Psoas muscle (tissue), 8 donors: ENCODE results near the gene DLX3. TPM values are rescaled to one million over a fixed set of nuclear protein-coding genes. Genes with fewer than 3 reads are reported as not detected.

Source experiments
- ATAC-seq, 4 donors: fragments of 200-7000 bp; cut with Tn5 transposase; one replicate each; pipeline ENCODE4 v1.9.1; 2020; ENCODE audit warnings: moderate library complexity in 3 of 4, mild to moderate bottlenecking in 2 of 4
- DNase-seq, 2 donors: peaks; one replicate each; pipeline ENCODE4 v3.0.0-alpha.2; 2020
- H3K27ac ChIP-seq: fragments of 200-600 bp; one replicate; pipeline ENCODE4 v1.8.0; 2022
- H3K27me3 ChIP-seq, 3 donors: fragments of 200-600 bp in 1 of 3; one replicate each; pipeline versions ENCODE4 v1.6.1 to v1.8.0; 2013 to 2022; ENCODE audit warnings: low read length in 2 of 3, mild to moderate bottlenecking in 2 of 3, moderate library complexity in 1 of 3; ENCODE audit not compliant: insufficient read depth in 3 of 3
- H3K36me3 ChIP-seq, 2 donors: fragments of 200-600 bp in 1 of 2; one replicate each; pipeline versions ENCODE4 v1.6.1 to v1.8.0; 2013 to 2022; ENCODE audit warnings: low read depth in 1 of 2, mild to moderate bottlenecking in 1 of 2, moderate library complexity in 1 of 2; ENCODE audit not compliant: insufficient read depth in 1 of 2
- H3K4me1 ChIP-seq: fragments of 200-600 bp; one replicate; pipeline ENCODE4 v1.8.0; 2022
- H3K4me3 ChIP-seq: fragments of 200-600 bp; one replicate; pipeline ENCODE4 v1.8.0; 2022; ENCODE audit warnings: mild to moderate bottlenecking
- H3K9me3 ChIP-seq: fragments of 200-600 bp; one replicate; pipeline ENCODE4 v1.8.0; 2022
- WGBS, 3 donors: extraction: QIAGEN DNeasy Blood & Tissue Kit; methylation state at CpG; one replicate each; pipeline versions ENCODE4 v1.1.6 to v1.1.7; 2013; 5-methylcytosine and 5-hydroxymethylcytosine counted together
- intact Hi-C, 2 donors: fragments of 100-400 bp; cut with DNase I; formaldehyde crosslinking; loops; one replicate each; pipeline versions ENCODE4 v1.11.0 to v1.14.2; 2022
- polyA plus RNA-seq, 3 donors: library from polyadenylated mRNA; stranded (reverse); fragments of 200-250 nt; gene quantifications; one replicate each; pipeline ENCODE4 v1.2.3, GENCODE V29; 2013
- total RNA-seq, 4 donors: library from RNA; stranded (reverse); fragmentation: NEBNext Ultra II Directional in 2 of 4; extraction: Animal tissue kit (Norgen Biotek cat#: 25700) in 2 of 4; gene quantifications; one replicate each; pipeline versions ENCODE4 v1.2.1 to v1.2.4, GENCODE V29; 2021 to 2023
- TF ChIP-seq, protein P1 (sequence below): fragments of 200-600 bp; IDR thresholded peaks from one replicate; pipeline ENCODE4 v1.8.0; 2022; ENCODE audit warnings: antibody characterized with exemption
- donor health status: healthy with polysubstance abuse.
- donor health status: DM: no; HTN: no; CAD: no; lungs with moderate emphysema.
- donor health status: Bipolar disorder and iron deficiency.
- donor health status: healthy.
- donor health status: DM: yes; HTN: yes; CAD: no.
- donor health status: DM: no; HTN: no; CAD: no.
- donor health status: DM: no; HTN: no; CAD: no.
- donor health status: DM: yes; HTN: yes; CAD: no.

Gene DLX3
- total and polyA plus RNA-seq, 7 donors = 0.03 TPM; not detected in 6

- H3K9me3 ChIP-seq = no peaks in the 10 kb centered on the region
- 60 to 68% (median 64%) methylated on average over 8 of the region's 8 CpGs for WGBS, 3 donors
- H3K27me3 ChIP-seq = peaks cover 0 to 79% (median 21%) of the 10 kb centered on the region in 3 donors
- no peak overlapping the region for H3K27ac ChIP-seq
- intact Hi-C loops = no loop called here
- no peaks in the 10 kb centered on the region for H3K4me1 ChIP-seq
- H3K36me3 ChIP-seq = no peaks in the 10 kb centered on the region
- H3K4me3 ChIP-seq = no peak overlapping the region
- ATAC-seq (no peak), DNase-seq (no peak)
- TF ChIP-seq, protein P1, sequence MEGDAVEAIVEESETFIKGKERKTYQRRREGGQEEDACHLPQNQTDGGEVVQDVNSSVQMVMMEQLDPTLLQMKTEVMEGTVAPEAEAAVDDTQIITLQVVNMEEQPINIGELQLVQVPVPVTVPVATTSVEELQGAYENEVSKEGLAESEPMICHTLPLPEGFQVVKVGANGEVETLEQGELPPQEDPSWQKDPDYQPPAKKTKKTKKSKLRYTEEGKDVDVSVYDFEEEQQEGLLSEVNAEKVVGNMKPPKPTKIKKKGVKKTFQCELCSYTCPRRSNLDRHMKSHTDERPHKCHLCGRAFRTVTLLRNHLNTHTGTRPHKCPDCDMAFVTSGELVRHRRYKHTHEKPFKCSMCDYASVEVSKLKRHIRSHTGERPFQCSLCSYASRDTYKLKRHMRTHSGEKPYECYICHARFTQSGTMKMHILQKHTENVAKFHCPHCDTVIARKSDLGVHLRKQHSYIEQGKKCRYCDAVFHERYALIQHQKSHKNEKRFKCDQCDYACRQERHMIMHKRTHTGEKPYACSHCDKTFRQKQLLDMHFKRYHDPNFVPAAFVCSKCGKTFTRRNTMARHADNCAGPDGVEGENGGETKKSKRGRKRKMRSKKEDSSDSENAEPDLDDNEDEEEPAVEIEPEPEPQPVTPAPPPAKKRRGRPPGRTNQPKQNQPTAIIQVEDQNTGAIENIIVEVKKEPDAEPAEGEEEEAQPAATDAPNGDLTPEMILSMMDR = no peak
Observed at GRCh38 chr17:49946208-49946607, 48.8 kb downstream of the DLX3 start.

- H3K27me3 ChIP-seq = peaks cover 0 to 68% (median 19%) of the 10 kb centered on the region in 3 donors
- no peak for ATAC-seq
- H3K36me3 ChIP-seq = no peaks in the 10 kb centered on the region
- 19 to 26% (median 26%) methylated on average over 26 of the region's 26 CpGs for whole genome bisulfite sequencing, 3 donors
- TF ChIP-seq, protein P1 = no peak
- intact Hi-C loops = no loop called here
- H3K27ac ChIP-seq = no peak overlapping the region
- no peak overlapping the region for H3K4me3 ChIP-seq
- no peak for DNase-seq
- no peaks in the 10 kb centered on the region for H3K4me1 ChIP-seq
- no peaks in the 10 kb centered on the region for H3K9me3 ChIP-seq
Observed at GRCh38 chr17:49944273-49944870, 50.7 kb downstream of the DLX3 start.

GRCh38 chr17:49942947-49943346 lies 52.1 kb downstream of the DLX3 start:
- Histone ChIP-seq H3K4me1 (no peaks in the 10 kb centered on the region), H3K4me3 (no peak overlapping the region), H3K36me3 (no peaks in the 10 kb centered on the region), H3K9me3 (no peaks in the 10 kb centered on the region), H3K27me3 (peaks cover 0 to 71% (median 20%) of the 10 kb centered on the region in 3 donors), H3K27ac (no peak overlapping the region)
- TF ChIP-seq, protein P1 = no peak
- WGBS, 3 donors = 84 to 85% (median 84%) methylated on average over 5 of the region's 5 CpGs
- intact Hi-C loops = no loop called here
- DNase-seq (no peak), ATAC-seq (no peak)

DNA sequence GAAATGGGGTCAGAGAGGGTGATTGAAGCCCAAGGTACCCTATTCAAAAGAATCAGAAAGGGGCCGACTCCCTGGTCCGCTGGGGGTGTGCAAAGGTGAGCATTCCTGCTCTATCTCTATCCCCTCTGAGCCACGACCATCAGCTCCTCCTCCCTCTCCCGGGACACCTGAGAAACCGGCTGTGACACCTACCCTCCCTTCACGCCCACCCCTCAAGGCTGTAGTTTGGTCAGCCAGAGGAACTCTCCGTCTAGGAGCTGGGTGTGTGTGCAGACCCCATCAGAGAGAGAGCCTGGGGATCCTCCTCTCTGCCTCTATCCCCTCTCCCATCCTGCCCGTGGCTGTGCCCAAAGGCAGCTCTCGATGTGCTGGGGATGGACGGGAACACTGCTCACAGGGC lies 53.6 kb downstream of the DLX3 start:
- WGBS, 3 donors = 42 to 50% (median 45%) methylated on average over 10 of the region's 10 CpGs
- peaks cover 0 to 56% (median 18%) of the 10 kb centered on the region in 3 donors for H3K27me3 ChIP-seq
- TF ChIP-seq, protein P1 = no peak
- H3K27ac ChIP-seq = no peak overlapping the region
- H3K36me3 ChIP-seq = no peaks in the 10 kb centered on the region
- ATAC-seq (no peak), DNase-seq (no peak)
- intact Hi-C loops = no loop called here
- no peaks in the 10 kb centered on the region for H3K4me1 ChIP-seq
- no peaks in the 10 kb centered on the region for H3K9me3 ChIP-seq
- H3K4me3 ChIP-seq = no peak overlapping the region

Other genes with a start within 250 kb of the DLX3 start
- 1 to 10 TPM in 3 of 4 donors, under 1 TPM in 1; 0.71 to 5.1 (median 2.2) TPM for gene FAM117A, start 231.1 kb downstream of the DLX3 start, total RNA-seq
- gene FAM117A, start 231.1 kb downstream of the DLX3 start, polyA plus RNA-seq = 1 to 10 TPM; 1.8 to 2.7 (median 2.1) TPM
- gene KAT7, start 206.5 kb downstream of the DLX3 start, total RNA-seq = 10 to 100 TPM; 27.6 to 60.7 (median 54.7) TPM
- gene KAT7, start 206.5 kb downstream of the DLX3 start, polyA plus RNA-seq = 10 to 100 TPM; 15.4 to 34.1 (median 16.5) TPM
- not detected for gene TAC4, start 147.2 kb downstream of the DLX3 start, total RNA-seq
- not detected for gene TAC4, start 147.2 kb downstream of the DLX3 start, polyA plus RNA-seq
- gene DLX4, start 26.0 kb downstream of the DLX3 start, total RNA-seq = not detected
- not detected for gene DLX4, start 26.0 kb downstream of the DLX3 start, polyA plus RNA-seq
- gene ITGA3, start 60.9 kb upstream of the DLX3 start, total RNA-seq = 10 to 100 TPM in 3 of 4 donors, 1 to 10 TPM in 1; 7.8 to 21.9 (median 15.0) TPM
- gene ITGA3, start 60.9 kb upstream of the DLX3 start, polyA plus RNA-seq = 10 to 100 TPM in 1 of 3 donors, 1 to 10 TPM in 2; 4.9 to 21.5 (median 5.6) TPM
- gene PDK2, start 100.1 kb upstream of the DLX3 start, total RNA-seq = 100 to 1,000 TPM in 2 of 4 donors, 10 to 100 TPM in 2; 79.3 to 213 (median 110) TPM
- gene PDK2, start 100.1 kb upstream of the DLX3 start, polyA plus RNA-seq = 10 to 100 TPM; 50.3 to 99.4 (median 55.2) TPM
- gene SAMD14, start 134.9 kb upstream of the DLX3 start, total RNA-seq = 1 to 10 TPM in 3 of 4 donors, under 1 TPM in 1; 0.55 to 2.7 (median 1.3) TPM
- 1 to 10 TPM in 1 of 3 donors, under 1 TPM in 2; 0.64 to 1.3 (median 0.98) TPM for gene SAMD14, start 134.9 kb upstream of the DLX3 start, polyA plus RNA-seq
- gene PPP1R9B, start 155.5 kb upstream of the DLX3 start, total RNA-seq = 10 to 100 TPM; 15.1 to 26.5 (median 18.4) TPM
- 10 to 100 TPM in 2 of 3 donors, 1 to 10 TPM in 1; 7.0 to 11.3 (median 11.0) TPM for gene PPP1R9B, start 155.5 kb upstream of the DLX3 start, polyA plus RNA-seq
- gene SGCA, start 170.8 kb upstream of the DLX3 start, total RNA-seq = 100 to 1,000 TPM; 245 to 291 (median 266) TPM
- 100 to 1,000 TPM; 120 to 254 (median 151) TPM for gene SGCA, start 170.8 kb upstream of the DLX3 start, polyA plus RNA-seq
- 10 to 100 TPM; 10.2 to 46.6 (median 18.7) TPM for gene COL1A1, start 206.4 kb upstream of the DLX3 start, total RNA-seq
- 1 to 10 TPM; 2.3 to 5.4 (median 3.3) TPM for gene COL1A1, start 206.4 kb upstream of the DLX3 start, polyA plus RNA-seq